ENCODE measurements around the gene POC1A.
"Not testable (repeated sequence)": the region's sequence is repeated elsewhere in the genome, so short reads cannot be mapped to it uniquely, and the experiment has no call there.

Gene POC1A

GRCh38 chr3:52183786-52184445 is 29.7 kb upstream of the POC1A start:
- DNase-seq: no peak

DNA sequence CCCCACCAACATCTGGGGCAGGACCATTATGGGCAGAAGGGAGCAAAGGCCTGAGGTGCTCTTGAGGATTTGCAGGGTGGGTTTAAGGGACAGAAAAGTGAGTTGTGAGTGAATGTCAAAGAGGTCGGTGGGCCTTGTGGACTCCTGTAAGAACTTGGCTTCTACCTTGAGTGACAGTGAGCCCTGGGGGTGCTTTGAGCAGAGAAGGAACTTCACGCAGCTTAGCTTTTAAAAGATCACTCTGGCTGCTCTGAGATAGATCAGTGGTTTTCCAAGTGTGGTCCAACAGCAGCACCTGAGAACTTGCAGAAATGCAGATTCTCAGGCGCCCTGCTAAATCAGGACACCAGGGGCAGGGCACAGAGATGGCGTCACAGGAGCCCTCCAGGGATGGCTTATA is 28.5 kb upstream of the POC1A start:
- DNase-seq: no peak

GRCh38 chr3:52182196-52182595 is 28.0 kb upstream of the POC1A start:
- DNase-seq: no peak

DNA sequence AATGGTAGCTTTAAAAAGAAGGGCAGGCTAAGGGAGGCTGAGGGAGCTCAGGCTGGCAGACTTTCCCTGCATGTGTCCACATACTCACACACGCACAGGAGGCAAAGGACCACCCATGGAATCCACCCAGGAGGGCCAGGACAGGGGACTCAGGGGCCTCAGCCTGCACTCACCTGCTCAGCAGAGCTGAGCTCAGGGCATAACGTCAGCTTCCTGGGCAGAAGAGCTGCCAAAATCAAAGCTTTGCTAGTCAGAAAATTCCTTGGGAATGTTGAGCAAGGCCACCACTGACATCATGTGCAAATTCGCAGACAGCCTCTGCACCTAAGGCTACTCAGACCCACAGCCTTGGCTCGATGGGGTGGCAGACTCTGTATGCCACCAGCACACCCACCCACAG is 27.3 kb upstream of the POC1A start:
- no peak for DNase-seq

GRCh38 chr3:52178537-52178936 is 24.3 kb upstream of the POC1A start:
- no peak for DNase-seq

- DNase-seq: not testable (repeated sequence)
Observed at GRCh38 chr3:52178126-52178525, 23.9 kb upstream of the POC1A start.

GRCh38 chr3:52177701-52178042 is 23.4 kb upstream of the POC1A start:
- no peak for DNase-seq

DNA sequence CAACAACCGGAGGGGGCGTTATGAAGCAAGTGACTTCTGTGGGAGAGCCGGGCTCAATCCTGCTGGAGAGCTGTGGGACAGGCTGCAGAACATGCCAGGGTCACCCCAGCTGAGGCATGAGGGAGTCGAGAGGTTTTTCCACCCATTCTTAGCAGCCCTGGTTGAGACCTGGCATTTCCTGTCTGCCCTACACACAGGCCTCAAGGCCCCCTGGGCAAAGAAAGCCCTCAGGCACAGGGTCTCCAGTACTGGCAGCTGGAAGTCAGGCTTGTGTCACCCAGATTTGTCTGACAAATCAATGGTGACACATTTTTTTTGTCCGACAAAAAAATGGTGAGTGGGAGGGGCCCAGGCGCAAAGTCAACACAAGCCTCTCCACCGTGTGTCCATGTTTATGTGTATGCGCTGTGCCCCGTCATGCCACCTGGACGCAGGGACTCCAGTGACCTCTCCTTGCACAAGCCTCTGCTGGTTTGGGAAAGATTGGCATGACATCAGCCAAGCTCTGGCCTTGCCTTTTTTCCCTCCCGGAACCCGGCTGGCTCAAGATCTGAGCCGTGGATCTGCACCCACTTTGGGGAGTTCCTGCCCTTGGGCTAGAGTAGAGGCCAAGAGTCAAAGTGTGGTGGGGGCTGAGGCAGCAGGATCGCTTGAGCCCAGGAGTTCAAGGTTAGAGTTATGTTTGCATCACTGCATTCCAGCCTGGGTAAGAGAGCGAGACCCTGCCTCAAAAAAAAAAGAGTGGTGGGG is 22.9 kb upstream of the POC1A start:
- DNase-seq: no peak

DNA sequence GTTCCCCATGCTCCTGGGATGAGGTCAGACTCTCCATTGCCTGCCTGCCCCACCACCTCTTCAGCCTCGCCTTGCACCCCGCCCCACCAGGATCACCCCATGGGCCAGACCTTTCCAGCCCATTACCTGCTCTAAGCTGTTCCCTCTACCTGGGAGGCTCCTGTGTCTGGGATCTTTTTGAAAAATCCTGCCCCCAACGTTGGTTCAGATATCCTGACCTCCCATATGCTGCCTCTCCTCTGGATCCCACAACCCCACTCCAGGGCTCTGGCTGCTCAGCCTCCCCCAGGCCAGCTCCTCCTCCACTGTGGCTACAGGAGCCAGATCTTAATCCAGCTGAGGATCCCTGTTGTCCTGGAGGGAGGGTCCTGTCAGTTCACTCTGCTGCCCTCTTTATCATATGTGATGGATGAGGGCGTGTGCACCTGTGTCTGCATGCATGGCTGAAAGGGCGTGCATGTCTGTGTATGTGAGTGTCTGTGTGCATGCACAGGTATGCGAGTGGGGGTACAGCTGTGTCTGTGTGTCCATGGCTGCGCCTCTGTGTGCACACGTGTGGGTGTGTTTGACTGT is 22.0 kb upstream of the POC1A start:
- DNase-seq: no peak

DNA sequence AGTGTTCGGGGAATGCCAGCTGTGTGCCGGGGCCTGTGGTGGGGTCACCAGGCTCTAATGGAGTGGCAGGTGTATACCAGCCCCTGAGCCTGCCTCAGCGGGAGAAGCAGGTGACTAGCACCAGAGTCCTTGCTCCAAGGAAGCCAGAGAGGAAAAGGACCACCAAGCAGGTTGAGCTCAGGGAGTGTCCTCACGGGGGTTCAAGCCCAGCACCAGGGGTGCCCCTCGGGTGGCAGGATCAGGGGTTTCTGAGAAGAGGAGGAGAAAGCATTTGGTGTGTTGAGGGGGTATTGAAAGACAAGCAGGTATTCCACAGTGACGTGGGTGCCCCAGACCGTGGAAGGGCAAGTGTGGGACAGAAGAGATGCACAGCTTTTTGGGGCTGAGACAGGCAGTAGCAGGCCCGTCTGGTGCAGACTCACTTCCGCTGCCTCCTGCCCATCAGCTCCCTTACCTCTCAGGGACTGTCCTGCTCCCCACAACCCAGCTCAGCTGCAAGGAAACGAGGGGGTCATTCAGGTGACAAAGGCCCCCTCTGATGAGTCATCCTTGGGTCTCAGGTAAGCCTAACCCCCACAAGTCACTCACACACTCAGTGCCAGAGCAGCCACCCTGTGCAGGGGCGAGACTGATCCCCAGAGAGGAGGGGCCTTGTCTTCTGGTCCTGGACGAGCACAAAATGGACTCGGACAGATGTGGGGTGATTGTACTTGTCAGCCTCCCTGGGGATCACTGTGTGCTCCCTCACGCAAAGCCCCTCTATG is 21.4 kb upstream of the POC1A start:
- DNase-seq: no peak

DNA sequence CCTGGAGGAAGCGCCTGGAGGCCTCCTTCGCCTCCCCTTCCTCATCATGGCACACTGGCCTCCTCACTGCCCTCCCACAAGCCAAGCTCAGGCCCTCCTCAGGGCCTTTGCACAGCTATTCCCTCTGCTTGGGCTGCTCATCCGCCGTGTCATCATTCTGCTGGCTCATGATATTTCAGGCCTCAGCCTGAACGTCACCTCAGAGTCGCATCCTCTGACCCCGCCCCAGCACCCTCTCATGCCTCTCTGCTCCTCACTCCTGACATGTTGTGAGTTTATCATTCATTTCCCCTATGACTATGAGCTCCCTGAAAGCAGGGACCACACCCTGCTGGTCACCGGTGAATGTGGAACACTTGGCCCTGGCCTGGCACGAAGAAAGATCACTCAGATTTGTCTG is 20.7 kb upstream of the POC1A start:
- no peak for DNase-seq

DNA sequence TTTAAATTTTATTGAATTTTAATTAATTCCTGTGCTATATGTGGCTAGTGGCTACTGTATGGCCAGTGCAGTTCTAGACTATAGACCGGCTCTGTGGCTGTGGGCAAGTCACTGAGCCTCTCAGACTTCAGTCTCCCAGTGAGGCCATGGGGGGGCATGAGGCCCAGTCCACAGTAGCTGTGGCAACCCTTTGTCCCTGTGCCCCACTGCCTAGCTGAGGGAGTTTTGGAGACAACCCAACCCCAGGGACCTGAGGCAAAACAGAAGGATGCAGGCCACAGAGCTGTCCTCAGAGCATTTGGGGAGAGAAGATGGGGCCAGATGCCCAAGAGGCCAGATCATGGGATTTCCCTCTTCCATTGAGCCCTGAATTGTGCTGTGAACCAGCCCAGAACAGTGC is 18.9 kb upstream of the POC1A start:
- no peak for DNase-seq

- DNase-seq: no peak
Observed at GRCh38 chr3:52172262-52172757, 18.1 kb upstream of the POC1A start.

DNA sequence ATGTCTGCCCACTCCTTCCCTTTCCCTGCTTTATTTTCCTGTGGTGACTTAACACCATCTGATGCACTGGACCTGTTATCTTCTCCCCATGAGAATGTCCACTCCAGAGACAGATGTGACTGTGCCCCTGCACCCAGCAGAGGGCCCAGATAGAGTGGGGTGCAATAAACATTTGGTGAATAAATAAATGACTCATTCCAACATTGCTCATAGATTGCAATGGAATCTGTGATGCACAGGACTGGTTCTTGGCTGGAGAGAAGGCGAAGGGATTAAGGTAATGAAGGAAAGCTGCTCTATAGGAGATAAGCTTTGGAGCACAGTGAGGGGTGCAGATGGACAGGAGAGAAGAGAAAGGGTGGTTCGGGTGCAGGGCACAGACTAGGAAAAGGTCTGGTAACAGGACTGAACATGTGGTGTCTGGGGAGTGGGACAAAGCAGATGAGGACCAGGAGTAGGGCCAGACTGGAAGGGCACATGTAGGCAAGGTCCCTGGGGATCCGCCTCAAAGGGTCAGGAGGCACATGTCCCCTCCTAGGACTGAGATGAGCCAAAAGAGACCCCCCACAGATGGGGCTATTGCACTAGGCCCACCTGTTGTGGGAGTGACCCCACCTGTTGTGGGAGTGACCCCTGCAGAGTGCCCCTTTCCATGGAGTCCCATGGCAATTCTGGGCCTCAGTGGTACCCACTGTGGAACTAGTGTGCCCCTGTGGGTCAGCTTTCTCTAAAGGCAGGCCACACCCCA is 17.5 kb upstream of the POC1A start:
- no peak for DNase-seq

DNA sequence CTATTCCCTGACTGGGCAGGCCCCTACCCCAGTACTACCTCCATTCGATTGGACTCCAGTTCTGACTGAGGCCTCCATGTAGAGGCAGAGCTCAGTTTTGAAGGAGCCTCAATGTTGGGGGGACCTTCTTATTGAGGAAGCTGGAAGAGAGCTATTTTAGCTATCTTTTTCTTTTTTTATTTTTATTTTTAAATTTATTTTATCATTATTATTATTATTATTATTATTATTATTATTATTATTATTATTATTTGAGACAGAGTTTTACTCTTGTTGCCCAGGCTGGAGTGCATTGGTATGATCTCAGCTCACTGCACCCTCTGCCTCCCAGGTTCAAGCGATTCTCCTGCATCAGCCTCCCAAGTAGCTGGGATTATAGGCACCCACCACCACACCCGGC is 16.0 kb upstream of the POC1A start:
- DNase-seq: not testable (repeated sequence)

DNA sequence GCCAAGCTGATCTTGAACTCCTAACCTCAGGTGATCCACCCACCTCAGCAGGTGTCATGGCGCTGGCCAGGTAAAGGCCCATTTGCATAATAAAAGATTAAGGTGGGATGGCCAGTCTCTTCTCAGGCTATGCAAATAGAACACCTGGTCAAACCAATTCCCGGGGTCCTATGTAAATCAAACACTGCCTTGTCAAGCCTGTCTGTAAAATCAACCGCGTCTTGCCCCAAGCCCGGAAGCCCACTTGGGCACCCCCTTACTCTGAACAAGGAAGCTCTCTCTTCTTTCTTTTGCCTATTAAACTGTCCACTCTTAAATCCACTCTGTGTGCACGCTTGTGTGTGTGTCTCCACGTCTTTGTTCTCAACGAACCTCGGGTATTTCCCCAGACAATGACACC is 13.0 kb upstream of the POC1A start:
- no peak for DNase-seq

- DNase-seq: no peak
Observed at GRCh38 chr3:52162250-52162872, 8.1 kb upstream of the POC1A start.

DNA sequence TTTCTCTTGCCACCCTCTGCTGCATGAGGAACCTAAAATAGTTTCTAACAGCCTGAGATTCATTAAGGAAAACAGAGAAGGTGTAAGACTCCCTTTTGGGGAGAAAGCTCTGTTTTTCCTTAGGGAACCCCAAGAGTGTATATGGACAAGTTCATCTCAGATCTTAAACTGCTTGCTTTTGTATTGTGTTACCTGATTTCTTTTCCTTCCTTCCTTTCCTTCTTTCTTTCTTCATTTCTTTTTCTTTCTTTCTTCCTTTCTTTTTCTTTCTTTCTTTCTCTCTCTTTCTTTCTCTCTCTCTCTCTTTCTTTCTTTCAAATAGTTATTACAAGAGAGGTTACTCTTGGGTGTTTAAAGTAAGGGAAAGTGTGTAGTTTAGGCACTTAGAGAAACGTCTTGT is 5.3 kb upstream of the POC1A start:
- DNase-seq: no peak

GRCh38 chr3:52155912-52156311 is 1.7 kb upstream of the POC1A start:
- DNase-seq: no peak

DNA sequence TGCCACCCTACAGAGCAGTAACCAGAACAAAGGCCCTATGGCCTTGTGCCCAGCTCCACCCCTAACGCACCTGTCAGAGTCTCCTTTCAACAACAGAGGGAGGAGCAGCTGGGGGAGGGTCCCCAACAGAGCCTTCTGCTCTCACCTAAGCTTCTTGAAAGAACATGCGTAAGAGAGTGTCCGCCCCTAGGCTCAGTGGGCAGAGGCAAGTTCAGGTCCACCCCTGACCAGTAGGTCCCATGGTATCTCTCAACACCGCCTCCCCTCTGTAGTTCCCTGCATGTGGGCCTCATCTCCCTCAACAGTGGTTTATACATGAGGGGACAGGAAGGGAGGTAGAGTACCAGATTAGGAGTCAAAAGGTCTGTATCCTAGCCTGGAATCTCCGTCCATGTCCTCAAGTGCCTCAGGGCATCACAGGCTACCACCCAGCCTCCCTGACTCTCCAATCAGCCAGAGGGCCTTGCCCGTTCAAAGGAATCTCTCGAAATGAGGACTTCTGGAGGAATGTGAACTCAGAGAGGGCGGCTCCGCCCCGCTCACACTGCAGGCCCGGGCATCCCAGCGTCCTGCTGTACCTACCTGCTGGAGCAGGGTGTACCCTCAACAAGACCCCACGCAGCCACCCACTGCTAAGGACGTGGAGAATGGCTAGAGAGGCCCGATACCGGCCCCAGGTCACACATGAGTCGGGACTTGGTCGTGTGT is 680 bp downstream of the POC1A start:
- no peak for DNase-seq

DNA sequence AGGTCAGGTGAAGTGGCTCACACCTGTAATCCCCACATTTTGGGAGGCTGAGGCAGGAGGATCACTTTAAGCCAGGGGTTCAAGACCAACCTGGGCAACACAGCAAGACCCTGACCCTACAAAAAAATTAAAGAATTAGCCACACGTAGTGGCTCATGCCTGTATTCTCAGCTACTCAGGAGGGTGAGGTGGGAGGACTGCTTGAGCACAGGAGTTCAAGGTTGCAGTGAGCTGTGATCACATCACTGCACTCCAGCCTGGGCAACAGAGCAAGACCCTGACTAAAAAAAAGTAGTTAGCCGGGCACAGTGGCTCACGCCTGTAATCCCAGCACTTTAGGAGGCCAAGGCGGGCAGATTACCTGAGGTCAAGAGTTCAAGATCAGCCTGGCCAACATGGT is 2.2 kb downstream of the POC1A start:
- DNase-seq: not testable (repeated sequence)

DNA sequence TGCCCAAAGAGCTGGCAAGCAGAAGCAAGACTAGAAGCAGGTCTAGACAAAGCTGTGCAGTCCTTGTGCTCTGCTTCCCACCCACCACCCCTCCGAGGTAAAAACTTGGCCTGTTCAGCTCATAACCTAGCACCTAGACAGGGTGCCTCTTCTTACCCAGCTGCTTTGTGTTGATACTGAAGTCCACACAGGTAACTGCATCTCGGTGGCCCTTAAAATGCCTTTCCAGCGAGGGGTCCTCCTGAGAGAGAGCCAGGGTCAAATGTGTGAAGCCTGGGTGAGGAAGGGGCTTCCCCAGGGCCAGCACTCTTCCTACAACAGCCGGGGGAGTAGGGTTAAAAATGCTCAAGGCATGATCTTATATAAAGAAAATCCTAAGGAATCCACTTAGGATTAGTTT is 3.4 kb downstream of the POC1A start:
- no peak for DNase-seq
